ENCODE results near the gene KNTC1. TPM values are rescaled to one million over a fixed set of nuclear protein-coding genes. Genes with fewer than 3 reads are reported as not detected.
A peak's percentile ranks its signal among the peaks of the same experiment; 100 is the strongest.

KNTC1 gene
- total and polyA plus RNA-seq, 2 of the 13 experiments (the other 11 are each of a cell fraction or from before 2014, with no cell fraction given) = 45.1 to 57.6 TPM

DNA sequence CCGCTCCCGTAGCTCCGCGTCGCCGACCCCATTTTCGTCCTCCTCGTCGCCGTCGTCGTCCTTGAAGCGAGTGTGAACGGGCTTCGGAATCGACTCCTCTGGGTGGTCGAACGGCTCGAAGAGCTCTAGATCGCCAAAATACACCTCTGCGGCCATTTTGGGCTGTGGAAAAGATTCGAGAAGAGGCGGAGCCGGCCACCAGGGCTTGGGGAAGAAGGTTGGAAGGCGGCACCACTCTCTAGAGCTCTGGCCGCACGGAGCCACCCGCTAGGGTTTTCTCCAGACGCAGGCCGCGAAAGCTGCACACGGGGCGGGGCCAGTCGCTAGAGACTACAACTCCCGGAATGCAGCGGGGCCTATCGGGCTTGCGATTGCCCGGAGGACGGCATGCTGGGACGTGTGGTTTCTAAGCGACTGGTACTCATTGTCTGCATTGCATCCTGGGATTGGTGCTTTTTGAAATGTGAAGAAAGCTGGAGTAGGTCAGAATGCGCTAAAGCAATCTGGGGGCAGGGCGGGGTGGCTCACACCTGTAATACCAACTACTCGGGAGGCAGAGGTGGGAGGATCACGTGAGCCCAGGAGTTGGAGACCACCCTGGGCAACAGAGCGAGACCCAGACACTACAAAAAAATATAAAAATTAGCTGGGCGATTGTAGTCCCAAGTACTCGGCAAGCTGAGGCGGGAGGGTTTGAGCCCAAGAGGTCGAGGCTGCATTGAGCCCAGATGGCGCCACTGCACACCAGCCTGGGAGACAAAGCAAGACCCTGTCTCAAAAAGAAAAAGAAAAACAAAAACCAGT, 26.2 kb upstream of the KNTC1 start, which contains the start of gene ZCCHC8 (continued):
- TF ChIP-seq ZNF431 (CRISPR knock-in tag; IDR thresholded peaks at IDR 0.05; ENCODE audit: borderline replicate concordance, low read depth) = no peak; the same call in 1 of the 2 replicates
- peak; percentile 92 for TF ChIP-seq IRF2 (CRISPR knock-in tag; IDR thresholded peaks at IDR 0.05)
- TF ChIP-seq ZSCAN25 (CRISPR knock-in tag; IDR thresholded peaks at IDR 0.05) = 0 out of 2 replicates have a peak, but pooled peaks have one; percentile 56
- TF ChIP-seq, protein P1, sequence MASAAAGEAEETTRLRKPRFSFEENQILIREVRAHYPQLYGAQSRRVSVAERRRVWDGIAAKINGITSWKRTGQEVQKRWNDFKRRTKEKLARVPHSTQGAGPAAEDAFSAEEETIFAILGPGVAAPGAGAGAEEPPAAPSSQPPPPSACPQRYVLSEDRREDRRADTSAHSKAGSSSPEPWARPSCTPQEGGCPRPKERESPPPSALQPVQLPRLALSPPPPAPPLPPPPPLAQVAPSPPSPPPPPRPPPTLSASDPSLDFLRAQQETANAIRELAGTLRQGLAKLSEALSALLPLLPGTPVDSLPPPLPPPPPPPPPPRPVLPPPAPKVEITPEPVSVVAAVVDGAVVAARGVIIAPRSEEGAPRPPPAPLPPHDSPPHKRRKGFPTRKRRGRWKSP (CRISPR knock-in tag; IDR thresholded peaks at IDR 0.05) = peak; percentile 57; the same call in 1 of the 2 replicates
- peak; percentile 74; the same call in 1 of the 2 replicates for TF ChIP-seq ZNF761 (CRISPR knock-in tag; conservative IDR thresholded peaks at IDR 0.05)
- TF ChIP-seq TOE1 (CRISPR knock-in tag; IDR thresholded peaks at IDR 0.05) = peak; percentile 8; the same call in 1 of the 2 replicates
- no peak for TF ChIP-seq GLI4 (CRISPR knock-in tag; IDR thresholded peaks at IDR 0.05; ENCODE audit: borderline replicate concordance)
- TF ChIP-seq TBX2 (CRISPR knock-in tag; IDR thresholded peaks at IDR 0.05; ENCODE audit: borderline replicate concordance) = peak; percentile 53; the same call in 1 of the 2 replicates
- TF ChIP-seq ARID2 (CRISPR knock-in tag; IDR thresholded peaks at IDR 0.05; ENCODE audit: borderline replicate concordance) = no peak
- TF ChIP-seq SOX6 (IDR thresholded peaks at IDR 0.05) = no peak
- TF ChIP-seq SOX6 (CRISPR knock-in tag; IDR thresholded peaks at IDR 0.05) = peak; percentile 75
- TF ChIP-seq, protein P2, sequence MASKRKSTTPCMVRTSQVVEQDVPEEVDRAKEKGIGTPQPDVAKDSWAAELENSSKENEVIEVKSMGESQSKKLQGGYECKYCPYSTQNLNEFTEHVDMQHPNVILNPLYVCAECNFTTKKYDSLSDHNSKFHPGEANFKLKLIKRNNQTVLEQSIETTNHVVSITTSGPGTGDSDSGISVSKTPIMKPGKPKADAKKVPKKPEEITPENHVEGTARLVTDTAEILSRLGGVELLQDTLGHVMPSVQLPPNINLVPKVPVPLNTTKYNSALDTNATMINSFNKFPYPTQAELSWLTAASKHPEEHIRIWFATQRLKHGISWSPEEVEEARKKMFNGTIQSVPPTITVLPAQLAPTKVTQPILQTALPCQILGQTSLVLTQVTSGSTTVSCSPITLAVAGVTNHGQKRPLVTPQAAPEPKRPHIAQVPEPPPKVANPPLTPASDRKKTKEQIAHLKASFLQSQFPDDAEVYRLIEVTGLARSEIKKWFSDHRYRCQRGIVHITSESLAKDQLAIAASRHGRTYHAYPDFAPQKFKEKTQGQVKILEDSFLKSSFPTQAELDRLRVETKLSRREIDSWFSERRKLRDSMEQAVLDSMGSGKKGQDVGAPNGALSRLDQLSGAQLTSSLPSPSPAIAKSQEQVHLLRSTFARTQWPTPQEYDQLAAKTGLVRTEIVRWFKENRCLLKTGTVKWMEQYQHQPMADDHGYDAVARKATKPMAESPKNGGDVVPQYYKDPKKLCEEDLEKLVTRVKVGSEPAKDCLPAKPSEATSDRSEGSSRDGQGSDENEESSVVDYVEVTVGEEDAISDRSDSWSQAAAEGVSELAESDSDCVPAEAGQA (IDR thresholded peaks at IDR 0.05; ENCODE audit: low read depth) = peak; percentile 71; the same call in 1 of the 2 replicates
- TF ChIP-seq, protein P2 (CRISPR knock-in tag; IDR thresholded peaks at IDR 0.05; ENCODE audit: borderline replicate concordance) = 0 out of 2 replicates have a peak, but pooled peaks have one; percentile 3
- TF ChIP-seq SNRNP70 (IDR thresholded peaks at IDR 0.05; ENCODE audit: low read depth, low read length) = no peak
- TF ChIP-seq, protein P3, sequence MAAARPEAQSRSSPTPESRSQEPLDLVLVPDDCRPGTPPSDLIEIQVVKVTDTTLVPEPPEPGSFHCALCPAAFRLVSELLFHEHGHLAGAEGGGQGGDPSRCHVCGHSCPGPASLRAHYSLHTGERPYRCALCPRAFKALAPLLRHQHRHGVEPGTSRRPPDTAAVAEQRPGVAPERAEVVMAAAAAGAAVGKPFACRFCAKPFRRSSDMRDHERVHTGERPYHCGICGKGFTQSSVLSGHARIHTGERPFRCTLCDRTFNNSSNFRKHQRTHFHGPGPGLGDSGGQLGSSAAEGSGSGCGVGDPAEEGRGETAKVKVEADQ (CRISPR knock-in tag; IDR thresholded peaks at IDR 0.05; ENCODE audit: borderline replicate concordance) = peak; percentile 82; the same call in 1 of the 2 replicates
- TF ChIP-seq MTF1 (CRISPR knock-in tag; IDR thresholded peaks at IDR 0.05) = no peak
- peak; percentile 78 for TF ChIP-seq CBFB (CRISPR knock-in tag; IDR thresholded peaks at IDR 0.05)
- TF ChIP-seq ZNF33B (CRISPR knock-in tag; IDR thresholded peaks at IDR 0.05) = peak; percentile 60; the same call in 1 of the 2 replicates

Measured in HepG2 (cell line).